HG03521 (cell line): ENCODE measurements around the gene KLK6.

Experiments used
- ATAC-seq: cut with Tn5 transposase; IDR thresholded peaks from one replicate; pipeline ENCODE4 v1.9.1; 2021; ENCODE audit warnings: mild to moderate bottlenecking, moderate library complexity; ENCODE audit not compliant: unreplicated experiment

Gene KLK6

DNA sequence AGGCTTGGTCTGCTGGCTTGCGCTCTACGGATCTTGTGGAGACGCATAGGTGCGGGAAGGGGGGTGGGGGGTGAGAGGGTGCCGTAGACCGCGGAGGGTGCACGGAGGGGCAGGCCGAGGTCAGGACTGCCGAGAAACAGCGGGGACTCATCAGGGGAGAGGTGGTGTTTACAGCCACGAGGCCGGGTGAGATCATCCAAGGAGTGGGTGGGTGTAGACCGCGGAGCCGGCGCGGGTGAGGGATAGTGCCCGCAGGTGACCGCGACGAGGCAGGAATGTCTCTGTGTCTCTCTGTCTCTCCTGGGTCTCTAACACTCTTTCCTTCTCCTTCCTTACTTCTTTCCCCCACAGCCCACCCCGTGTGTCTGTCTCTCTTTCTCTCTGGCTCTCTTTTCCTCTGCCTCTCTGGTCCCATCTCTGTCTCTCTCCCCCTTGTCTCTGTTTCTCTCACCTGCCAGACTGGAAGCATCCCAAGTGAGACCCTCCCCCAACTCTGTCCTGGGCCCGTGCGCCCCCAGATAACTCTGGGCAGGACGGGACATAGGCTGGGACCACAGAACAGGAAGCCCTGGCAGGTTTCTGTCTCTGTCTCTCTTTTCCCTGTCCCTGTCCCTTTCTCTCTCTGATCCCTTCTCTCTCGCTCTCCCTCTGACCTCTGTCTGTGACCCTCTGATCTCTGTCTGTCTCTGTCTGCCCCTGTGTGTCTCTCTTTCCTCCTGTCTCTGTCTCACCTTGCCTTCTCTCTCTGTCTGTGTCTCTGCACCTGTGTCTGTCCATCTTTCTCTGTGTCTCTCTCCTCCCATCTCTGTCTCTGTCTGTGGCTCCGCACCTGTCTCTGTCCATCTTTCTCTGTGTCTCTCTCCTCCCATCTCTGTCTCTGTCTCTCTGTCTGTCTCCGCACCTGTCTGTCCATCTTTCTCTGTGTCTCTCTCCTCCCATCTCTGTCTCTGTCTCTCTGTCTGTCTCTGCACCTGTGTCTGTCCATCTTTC is 56.4 kb downstream of the KLK6 start:
- no peak for ATAC-seq

DNA sequence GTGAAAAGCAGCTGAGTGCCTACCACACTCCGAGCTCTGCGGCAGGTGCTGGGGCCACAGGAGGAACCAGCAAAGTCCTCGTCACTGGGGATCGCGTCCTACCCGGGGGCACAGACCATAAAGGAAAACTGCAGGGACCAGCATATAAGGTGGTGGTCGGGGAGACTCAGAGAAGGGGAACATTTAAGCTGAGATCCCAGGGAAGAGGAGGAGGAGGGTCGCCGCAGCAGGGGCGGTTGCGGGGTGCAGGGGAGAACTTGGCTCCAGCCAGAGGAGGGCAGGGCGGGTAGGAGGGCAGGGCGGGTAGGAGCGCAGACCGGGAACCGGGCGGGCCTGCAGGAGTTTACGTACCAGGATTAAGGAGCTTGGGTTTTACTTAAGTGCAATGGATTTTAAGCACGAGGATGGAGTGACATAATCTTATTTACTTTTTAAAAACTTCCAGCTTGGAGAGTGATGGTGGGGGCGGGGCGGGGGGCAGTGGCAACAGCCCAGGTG is 57.2 kb downstream of the KLK6 start:
- ATAC-seq, result no peak

DNA sequence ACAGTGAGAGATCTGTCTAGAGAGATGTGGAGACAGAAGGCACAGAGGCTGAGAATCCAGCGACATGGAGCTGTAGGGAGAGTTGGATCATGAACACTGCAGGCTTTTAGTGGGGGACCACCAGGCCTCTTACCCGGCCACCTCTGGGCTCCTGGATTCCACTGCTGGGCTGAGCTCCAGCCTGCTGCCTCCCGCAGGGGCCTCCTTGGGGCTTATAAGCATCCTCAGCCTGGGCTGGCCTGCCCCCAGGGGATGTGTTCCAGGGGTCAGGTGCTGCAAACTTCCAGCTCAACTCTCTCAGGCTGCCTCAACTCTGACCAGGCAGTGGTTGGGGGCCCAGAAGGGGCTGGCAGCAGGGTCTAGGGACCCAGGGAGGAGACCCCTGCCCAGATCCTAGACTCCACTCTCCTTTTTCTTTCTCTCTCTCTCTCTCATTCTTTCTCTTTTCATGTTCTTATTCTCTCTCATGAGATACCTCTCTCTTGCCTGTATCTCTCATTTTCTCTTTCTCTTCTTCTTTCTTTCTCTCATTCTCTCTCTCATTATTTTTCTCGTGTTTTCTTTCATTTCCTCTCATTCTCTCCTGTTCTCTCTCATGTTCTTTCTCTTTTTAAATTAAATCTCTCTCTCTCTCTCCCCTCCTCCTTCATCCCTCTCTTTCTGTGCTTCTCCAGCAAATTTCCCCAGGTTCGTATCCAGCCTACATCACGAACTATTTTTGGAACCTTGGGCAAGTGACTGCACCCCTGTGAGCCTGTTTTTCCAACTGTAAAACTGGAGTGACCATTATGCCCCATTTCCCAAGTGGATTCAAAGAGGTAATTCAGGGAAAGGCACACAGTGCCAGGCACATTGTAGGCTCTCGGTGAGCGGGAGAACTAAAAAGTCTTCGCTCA is 57.9 kb downstream of the KLK6 start, which contains the start of gene KLK4:
KLK4 (minus strand) TSS at position 190 of the 896 bp plus-strand sequence. CDS start 657 bp downstream, outside the sequence.
- no peak for ATAC-seq

DNA sequence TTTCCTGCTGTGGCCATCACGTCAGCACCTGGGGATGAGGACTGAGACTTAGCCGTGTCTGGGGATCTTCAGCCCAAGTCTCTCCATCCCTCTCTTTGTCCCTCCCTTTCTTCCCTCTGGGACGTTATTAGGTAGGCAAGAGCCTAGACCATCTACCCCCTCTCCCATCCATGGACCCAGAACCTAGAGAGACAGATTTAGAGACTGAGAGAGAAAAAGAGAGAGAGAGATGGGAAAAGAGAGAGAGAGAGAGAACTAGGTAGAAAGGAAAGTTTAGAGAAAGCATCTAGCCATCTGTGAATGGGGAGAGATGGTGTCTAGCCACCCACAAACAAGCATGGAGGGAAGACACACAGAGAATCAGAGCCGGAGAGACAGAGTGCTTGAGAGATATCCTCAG is 58.7 kb downstream of the KLK6 start:
- no peak for ATAC-seq

DNA sequence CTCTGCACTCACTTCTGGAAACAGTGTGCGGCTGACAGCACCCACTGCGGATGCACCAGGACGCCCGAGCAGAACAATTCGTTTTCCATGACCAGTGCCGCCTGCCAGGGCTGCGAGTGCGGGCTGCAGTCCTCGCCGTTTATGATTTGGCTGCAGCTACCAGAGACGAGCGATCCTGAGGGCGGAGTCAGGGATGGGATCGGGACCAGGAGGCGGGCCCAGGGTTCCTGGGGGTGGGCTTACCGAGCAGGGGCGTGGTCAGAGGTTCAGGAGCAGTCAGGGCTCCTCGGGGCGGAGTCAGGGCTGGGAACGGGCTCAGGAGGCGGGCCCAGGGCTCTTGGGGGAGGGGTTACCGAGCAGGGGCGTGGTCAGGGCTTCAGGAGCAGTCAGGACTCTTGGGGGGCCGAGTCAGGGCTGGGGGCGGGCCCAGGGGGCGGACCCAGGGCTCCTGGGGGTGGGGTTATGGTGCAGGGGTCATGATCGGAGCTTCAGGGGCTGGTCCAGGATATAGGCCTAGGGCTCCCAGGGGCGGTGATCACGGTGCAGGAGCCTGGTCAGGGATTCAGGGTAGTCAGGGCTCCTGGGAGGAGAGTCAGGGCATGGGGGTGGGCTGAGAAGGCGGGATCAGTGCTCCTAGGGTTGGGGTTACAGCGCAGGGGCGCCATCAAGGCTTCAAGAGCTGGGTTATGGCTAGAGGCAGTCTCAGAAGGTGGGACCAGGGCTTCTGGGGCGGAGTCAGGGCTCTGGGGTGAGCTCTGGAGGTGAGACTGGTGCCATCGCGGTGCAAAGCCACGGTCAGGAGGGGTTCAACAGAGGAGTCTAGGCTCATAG is 59.9 kb downstream of the KLK6 start:
- ATAC-seq, result no peak
